GM18867 (cell line): ENCODE measurements around the gene TRIM56.
A peak's percentile ranks its signal among the peaks of the same experiment; 100 is the strongest.
"Not testable (repeated sequence)": the region's sequence is repeated elsewhere in the genome, so short reads cannot be mapped to it uniquely, and the experiment has no call there.

ENCODE experiments used
- ATAC-seq: cut with Tn5 transposase; IDR thresholded peaks from one replicate; pipeline ENCODE4 v1.9.1; 2021; ENCODE audit warnings: mild to moderate bottlenecking, moderate library complexity; ENCODE audit not compliant: unreplicated experiment

The TRIM56 gene, protein sequence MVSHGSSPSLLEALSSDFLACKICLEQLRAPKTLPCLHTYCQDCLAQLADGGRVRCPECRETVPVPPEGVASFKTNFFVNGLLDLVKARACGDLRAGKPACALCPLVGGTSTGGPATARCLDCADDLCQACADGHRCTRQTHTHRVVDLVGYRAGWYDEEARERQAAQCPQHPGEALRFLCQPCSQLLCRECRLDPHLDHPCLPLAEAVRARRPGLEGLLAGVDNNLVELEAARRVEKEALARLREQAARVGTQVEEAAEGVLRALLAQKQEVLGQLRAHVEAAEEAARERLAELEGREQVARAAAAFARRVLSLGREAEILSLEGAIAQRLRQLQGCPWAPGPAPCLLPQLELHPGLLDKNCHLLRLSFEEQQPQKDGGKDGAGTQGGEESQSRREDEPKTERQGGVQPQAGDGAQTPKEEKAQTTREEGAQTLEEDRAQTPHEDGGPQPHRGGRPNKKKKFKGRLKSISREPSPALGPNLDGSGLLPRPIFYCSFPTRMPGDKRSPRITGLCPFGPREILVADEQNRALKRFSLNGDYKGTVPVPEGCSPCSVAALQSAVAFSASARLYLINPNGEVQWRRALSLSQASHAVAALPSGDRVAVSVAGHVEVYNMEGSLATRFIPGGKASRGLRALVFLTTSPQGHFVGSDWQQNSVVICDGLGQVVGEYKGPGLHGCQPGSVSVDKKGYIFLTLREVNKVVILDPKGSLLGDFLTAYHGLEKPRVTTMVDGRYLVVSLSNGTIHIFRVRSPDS

DNA sequence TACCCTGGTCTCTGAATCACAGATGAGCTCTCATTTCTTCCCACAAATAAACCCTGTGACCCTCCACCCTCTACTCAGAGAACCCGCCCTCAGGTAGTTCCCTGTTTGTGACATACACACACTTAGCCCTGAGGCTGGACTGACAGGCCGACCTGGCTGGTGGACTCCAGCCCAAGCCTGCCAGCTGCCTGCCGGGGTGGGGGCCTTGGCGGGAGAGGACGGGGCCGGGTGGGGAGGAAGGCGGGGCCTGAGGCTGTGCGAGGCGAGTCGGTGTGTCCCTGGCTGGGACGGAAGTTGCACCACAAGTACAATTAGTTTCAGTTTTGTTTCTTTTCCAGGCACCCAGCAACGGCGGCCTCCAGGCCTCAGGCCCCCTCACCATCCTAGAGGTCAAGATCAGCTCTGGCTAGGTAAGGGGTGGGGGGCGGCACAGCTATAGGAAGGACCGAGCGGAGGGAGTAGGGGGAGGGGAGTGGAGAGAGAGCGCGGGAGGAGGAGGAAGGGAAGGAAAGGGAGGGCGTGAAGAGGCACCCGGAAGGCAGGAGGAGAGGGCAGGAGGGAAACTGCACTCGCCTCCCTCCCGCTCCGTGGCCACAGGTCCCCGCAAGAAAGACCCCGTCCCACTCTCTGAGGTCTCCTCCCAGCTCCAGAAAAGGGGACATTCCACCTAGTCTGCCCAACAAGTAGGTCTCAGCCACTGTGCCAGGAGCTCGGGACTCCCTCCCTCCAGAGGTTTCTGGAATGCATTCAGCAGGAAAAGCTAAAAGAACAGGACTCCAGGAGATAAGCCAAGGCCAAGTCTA lies at the start of gene TRIM56:
TRIM56 (plus strand) TSS at position 320 of the 803 bp plus-strand sequence. CDS start 1,832 bp downstream, outside the sequence.
- peak; percentile 88 for ATAC-seq

DNA sequence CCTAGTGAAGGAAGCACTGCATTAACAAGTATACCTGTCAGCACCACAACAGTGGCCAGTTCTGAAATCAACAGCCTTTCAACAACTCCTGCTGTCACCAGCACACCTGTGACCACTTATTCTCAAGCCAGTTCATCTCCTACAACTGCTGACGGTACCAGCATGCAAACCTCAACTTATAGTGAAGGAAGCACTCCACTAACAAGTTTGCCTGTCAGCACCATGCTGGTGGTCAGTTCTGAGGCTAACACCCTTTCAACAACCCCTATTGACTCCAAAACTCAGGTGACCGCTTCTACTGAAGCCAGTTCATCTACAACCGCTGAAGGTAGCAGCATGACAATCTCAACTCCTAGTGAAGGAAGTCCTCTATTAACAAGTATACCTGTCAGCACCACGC lies 49.3 kb upstream of the TRIM56 start:
- no peak for ATAC-seq

DNA sequence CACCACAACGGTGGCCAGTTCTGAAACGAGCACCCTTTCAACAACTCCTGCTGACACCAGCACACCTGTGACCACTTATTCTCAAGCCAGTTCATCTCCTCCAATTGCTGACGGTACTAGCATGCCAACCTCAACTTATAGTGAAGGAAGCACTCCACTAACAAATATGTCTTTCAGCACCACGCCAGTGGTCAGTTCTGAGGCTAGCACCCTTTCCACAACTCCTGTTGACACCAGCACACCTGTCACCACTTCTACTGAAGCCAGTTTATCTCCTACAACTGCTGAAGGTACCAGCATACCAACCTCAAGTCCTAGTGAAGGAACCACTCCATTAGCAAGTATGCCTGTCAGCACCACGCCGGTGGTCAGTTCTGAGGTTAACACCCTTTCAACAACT lies 44.0 kb upstream of the TRIM56 start:
- not testable (repeated sequence) for ATAC-seq

DNA sequence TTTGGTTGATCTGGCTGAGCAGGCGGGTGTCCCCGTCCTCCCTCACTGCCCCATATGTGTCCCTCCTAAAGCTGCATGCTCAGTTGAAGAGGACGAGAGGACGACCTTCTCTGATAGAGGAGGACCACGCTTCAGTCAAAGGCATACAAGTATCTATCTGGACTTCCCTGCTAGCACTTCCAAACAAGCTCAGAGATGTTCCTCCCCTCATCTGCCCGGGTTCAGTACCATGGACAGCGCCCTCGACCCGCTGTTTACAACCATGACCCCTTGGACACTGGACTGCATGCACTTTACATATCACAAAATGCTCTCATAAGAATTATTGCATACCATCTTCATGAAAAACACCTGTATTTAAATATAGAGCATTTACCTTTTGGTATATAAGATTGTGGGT lies 26.9 kb upstream of the TRIM56 start:
- no peak for ATAC-seq

DNA sequence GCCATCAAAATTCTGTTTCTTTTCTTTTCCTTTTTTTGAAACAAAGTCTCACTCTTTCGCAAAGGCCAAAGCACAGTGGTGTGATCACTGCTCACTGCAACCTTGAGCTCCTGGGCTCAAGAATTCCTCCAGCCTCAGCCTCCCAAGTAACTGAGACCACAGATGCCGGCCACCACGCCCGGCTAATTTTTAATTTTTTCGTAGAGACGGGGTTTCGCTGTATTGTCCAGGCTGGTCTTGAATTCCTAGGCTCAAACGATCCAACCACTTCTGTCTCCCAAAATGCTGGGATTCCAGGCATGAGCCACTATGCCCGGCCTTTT lies 25.7 kb upstream of the TRIM56 start:
- ATAC-seq = no peak

DNA sequence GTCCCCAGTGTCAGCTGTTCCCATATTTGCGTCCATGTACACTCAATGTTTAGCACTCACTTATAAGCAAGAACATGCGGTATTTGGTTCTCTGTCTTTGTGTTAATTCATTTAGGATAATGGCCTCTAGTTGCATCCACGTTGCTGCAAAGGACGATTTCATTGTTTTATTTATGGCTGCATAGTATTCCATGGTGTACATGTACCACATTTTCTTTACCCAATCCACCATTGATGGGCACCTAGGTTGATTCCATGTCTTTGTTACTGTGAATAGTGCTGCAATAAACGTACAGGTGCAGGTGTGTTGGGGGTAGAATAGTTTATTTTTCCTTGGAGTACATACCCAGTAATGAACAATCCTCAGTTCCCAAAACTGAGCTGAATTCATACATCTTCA lies 24.3 kb upstream of the TRIM56 start:
- no peak for ATAC-seq

DNA sequence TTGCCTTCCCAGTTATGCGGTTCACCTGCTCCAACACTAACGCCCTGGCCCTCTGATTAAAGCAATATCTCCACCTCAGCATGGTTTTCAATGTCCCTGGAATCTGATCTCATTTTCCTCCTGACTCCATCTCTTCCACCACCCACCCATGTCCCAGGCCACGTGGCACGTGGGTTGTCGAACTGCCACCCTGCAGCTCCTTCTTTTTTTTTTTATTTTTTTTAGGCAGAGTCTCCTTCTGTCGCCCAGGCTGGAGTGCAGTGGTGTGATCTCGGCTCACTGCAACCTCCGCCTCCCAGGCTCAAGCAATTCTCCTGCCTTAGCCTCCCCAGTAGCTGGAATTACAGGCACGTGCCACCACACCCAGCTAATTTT lies 21.1 kb upstream of the TRIM56 start:
- not testable (repeated sequence) for ATAC-seq

DNA sequence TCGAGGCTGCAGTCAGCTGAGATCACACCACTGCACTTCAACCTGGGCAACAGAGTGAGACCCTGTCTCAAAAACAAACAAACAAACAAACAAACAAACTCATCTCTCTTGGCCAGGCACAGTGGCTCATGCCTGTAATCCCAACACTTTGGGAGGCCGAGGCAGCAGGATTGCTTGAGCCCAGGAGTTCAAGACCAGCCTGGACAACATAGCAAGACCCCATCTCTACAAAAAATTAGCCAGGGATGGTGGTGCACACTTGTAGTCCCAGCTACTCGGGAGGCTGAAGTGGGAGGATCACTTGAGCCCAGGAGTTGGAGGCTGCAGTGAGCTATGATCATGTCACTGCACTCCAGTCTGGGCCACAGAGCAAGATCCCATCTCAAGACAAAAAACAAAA lies 20.1 kb upstream of the TRIM56 start:
- ATAC-seq = not testable (repeated sequence)

DNA sequence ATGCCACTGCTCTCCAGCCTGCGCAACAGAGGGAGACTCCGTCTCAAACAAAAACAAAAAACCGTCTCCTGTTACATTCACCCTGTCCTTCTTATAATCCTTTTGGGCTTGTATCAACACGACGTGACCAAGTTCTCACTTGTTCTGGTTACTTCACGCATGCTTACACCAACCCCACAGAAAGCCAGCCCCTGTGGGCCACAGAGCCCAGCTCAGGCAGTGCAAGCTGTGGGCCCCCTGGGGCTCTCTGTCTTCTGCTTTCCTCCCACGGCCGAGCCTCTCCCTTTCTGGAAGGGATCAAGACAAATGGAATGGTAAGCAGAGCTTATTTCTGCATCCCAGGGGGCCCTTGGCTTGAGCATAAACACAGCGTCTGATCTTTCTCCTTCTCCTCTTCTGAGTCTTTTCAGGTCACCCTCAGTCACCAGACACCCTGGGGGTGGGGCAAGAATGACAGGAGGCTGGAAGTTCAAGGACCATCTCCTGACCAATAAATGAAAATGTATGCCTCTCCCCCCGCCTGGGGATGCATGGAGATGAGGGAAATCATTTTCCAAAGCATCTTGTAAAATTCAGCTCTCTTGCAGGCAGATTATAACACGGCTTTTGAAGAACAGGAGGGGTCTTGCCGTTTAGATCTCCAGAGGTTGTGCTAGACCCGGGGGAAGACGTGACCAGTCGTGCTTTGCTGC lies 19.0 kb upstream of the TRIM56 start:
- ATAC-seq = no peak

DNA sequence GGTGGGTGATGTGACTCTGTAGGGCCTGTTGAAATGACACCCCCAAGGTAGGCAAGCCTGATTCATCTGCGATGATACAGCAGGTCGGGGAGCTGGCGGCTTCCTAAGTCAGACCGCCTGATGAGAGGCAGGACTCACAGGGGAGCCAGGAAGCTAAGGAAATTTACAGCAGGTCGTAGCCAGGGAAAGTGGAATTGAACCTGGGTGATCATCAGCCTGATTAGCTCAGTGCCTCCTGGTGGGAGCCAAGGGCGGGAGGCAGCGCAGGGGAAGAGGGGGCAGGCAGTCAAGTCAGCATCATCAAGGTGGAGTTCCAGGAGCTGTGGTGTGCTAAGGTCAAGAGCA lies 18.5 kb upstream of the TRIM56 start:
- no peak for ATAC-seq

DNA sequence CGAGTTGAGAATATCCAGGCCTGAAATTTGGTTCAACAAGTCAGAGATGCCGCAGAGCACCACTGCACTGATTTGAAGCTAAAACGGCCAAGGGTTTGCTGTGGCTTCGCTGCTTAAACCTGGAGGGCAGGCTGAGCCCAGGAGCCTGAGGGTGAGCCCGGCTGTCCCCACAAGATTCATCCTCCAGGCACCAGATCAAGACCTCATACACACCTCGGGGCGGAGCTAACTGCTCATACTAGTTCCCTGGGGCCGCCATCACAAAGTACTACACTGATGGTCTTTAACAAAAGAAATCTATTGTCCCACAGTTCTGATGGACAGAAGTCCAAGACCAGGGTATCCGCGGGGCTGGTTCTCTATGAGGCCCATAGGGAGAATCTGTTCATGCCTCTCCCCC lies 16.9 kb upstream of the TRIM56 start:
- ATAC-seq = no peak

DNA sequence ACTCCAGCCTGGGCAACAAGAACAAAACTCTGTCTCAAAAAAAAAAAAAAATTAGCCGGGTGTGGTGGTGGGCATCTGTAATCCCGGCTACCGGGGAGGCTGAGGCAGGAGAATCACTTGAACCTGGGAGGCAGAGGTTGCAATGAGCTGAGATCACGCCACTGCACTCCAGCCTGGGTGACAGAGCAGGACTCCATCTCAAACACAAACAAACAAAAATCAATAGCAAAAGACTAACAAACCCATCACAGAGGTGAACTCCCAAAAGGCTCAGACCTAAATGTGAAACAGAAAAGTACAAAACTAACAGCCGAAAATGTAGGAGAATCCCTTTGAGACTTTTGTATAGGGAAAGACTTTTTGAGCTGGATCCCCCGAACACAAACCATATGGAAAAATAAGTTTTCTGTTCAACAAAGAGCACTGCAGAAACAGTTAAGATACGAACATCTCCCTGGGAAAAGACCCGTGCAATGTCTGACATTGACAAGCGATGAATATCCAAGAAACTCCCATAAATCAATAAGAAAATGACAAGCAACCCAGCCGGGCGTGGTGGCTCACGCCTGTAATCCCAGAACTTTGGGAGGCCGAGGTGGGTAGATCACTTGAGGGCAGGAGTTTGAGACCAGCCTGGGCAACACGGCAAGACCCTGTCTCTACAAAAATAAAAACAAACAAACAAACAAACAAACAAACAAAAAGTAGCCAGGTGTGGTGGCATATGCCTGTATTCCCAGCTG lies 13.7 kb upstream of the TRIM56 start:
- not testable (repeated sequence) for ATAC-seq

DNA sequence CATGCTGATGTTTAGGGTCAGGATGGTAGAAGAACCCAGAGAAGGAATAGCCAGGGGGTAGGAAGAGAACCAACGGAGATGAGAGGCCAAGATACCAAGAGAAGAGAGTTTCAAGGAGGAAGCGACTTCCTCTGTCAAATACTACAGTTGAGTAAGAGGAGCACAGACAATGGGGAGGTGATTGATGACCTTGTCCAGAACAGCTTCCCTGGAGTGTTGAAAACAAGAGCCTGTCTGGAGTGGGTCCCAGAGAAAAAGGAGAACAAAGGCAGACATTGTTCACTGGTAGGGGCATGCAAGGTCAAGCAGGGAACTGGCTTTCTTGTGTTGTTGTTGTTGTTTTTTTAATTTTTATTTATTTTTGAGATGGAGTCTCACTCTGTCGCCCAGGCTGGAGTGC lies 9.6 kb upstream of the TRIM56 start:
- ATAC-seq = no peak

DNA sequence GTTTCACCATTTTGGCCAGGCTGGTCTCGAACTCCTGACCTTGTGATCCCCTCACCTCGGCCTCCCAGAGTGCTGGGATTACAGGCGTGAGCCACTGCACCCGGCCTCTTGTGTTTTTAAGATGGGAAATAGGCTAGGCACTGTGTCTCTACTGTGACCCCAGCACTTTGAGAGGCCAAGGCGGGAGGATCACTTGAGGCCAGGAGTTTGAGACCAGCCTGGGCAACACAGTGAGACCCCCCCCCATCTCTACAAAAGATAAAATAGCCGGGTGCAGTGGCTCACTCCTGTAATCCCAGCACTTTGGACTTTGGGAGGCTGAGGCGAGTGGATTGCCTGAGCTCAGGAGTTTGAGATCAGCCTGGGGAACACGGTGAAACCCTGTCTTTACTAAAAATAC lies 9.1 kb upstream of the TRIM56 start:
- not testable (repeated sequence) for ATAC-seq

DNA sequence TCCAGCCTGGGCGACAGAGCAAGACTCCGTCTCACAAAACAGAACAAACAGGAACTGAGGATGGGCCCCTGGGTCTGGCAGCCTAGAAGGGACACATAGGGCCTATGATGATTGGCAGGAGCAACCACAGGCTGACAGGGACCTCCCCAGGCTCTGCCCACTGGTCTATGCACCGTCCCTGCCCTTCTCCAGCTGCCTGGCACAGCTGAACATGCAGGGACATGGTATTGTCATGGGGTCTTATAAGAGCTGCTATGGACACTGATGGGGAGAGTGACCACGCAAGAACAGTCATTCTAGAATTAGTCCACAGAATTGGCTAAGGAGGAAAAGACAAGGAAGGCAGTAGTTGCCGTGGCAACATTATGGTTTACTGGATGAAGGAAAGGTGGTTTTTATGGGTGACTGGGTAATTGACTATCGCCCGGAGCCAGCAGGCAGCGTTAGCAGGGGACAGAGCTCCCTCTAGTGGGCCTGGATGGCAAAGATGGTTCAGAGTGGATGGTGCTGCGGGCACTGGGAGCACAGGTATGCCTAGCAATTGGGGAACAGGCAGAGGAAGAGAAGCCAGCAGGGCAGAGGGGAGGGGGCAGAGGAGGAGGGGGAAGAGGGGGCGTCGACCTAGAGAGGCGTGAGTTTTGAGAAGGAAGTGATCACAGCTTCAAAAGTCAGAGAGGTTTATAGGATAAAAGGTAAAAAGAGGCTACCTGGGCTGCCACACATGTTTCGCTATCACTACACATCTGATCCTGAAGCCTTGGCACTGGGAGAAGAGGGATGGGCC lies 7.8 kb upstream of the TRIM56 start:
- peak; percentile 65 for ATAC-seq

DNA sequence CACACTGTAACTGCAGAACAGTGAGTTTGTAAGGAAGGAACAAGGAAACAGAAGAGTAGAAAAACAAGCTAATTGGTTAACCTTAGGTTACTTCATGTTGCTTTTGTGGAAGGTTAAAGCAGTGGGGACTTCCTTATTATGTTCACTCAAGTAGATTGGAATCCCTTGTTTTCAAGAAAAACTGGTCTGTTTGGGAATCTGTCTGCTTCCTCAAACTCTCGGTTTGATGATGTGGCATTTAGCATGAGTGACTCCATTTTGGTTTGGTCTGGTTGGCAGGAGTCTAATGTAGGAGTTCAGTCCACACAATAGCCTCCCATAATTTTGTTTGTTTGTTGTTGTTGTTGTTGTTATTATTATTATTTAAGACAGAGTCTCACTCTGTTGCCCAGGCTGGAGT lies 3.8 kb upstream of the TRIM56 start:
- no peak for ATAC-seq

DNA sequence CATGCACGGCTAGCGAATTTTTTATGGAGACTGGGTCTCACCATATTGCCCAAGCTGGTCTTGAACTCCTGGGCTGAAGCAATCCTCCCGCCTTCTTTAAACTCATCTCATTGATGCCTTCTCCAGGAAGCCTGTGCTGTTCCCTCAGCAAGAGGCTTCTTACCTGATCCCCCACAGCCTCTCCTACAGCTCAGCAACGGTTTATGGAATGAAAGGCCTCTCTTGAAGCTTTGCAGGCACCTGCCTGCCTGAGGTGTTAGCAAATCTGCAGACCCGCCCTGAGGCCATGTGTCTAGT lies 468 bp upstream of the TRIM56 start:
- ATAC-seq = no peak

DNA sequence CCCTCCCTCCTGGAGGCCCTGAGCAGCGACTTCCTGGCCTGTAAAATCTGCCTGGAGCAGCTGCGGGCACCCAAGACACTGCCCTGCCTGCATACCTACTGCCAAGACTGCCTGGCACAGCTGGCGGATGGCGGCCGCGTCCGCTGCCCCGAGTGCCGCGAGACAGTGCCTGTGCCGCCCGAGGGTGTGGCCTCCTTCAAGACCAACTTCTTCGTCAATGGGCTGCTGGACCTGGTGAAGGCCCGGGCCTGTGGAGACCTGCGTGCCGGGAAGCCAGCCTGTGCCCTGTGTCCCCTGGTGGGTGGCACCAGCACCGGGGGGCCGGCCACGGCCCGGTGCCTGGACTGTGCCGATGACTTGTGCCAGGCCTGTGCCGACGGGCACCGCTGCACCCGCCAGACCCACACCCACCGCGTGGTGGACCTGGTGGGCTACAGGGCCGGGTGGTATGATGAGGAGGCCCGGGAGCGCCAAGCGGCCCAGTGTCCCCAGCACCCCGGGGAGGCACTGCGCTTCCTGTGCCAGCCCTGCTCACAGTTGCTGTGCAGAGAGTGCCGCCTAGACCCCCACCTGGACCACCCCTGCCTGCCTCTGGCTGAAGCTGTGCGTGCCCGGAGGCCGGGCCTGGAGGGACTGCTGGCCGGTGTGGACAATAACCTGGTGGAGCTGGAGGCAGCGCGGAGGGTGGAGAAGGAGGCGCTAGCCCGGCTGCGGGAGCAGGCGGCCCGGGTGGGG lies 2.2 kb downstream of the TRIM56 start:
- no peak for ATAC-seq

DNA sequence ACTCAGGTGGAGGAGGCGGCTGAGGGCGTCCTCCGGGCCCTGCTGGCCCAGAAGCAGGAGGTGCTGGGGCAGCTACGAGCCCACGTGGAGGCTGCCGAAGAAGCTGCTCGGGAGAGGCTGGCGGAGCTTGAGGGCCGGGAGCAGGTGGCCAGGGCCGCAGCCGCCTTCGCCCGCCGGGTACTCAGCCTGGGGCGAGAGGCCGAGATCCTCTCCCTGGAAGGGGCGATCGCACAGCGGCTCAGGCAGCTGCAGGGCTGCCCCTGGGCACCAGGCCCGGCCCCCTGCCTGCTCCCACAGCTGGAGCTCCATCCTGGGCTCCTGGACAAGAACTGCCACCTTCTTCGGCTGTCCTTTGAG lies 2.8 kb downstream of the TRIM56 start:
- no peak for ATAC-seq
